Activated T-helper 2 cell treated with anti-CD3 and anti-CD28 coated beads, Interferon-gamma antibody, Interleukin-2, Interleukin-4, amounts not matched to agents 10 μg/mL and 5 μg/mL and 100 μg/mL, durations not matched to agents 14 hours and 24 hours and 36 hours (primary cell): ENCODE data around the gene TAS2R39. TPM values are rescaled to one million over a fixed set of nuclear protein-coding genes. Genes with fewer than 3 reads are reported as not detected.
"Not testable (repeated sequence)": the region's sequence is repeated elsewhere in the genome, so short reads cannot be mapped to it uniquely, and the experiment has no call there.

ENCODE experiments used
- DNase-seq: peaks from one replicate; pipeline ENCODE4 v3.0.0; 2021; ENCODE audit warnings: low spot score
- H3K27ac Mint-ChIP-seq: one replicate; pipeline ENCODE4 v1.8.0; 2021; ENCODE audit warnings: mixed read lengths
- H3K27me3 Mint-ChIP-seq: one replicate; pipeline ENCODE4 v1.8.0; 2021; ENCODE audit warnings: low read depth, mixed read lengths
- H3K36me3 Mint-ChIP-seq: one replicate; pipeline ENCODE4 v1.8.0; 2021; ENCODE audit warnings: low read depth, mixed read lengths
- H3K4me1 Mint-ChIP-seq: one replicate; pipeline ENCODE4 v1.8.0; 2021; ENCODE audit warnings: low read depth, mixed read lengths
- H3K4me3 Mint-ChIP-seq: one replicate; pipeline ENCODE4 v1.8.0; 2021; ENCODE audit warnings: low read depth, mild to moderate bottlenecking, moderate library complexity, mixed read lengths
- H3K9me3 Mint-ChIP-seq: one replicate; pipeline ENCODE4 v1.8.0; 2021; ENCODE audit warnings: mixed read lengths
- intact Hi-C: fragments of 100-400 bp; cut with micrococcal nuclease; formaldehyde crosslinking; loops from one replicate; pipeline ENCODE4 v1.15.1; 2023
- total RNA-seq: library from RNA; stranded (reverse); gene quantifications from 2 replicates; pipeline ENCODE4 v1.2.3, GENCODE V29; 2022

Gene TAS2R39
- total RNA-seq, 1 donor from 2014 or later = not detected

GRCh38 chr7:143193880-143194279 lies 10.7 kb downstream of the TAS2R39 start:
- Mint-ChIP-seq H3K9me3 (no peaks in the 10 kb centered on the region), H3K27me3 (peaks cover 6% of the 10 kb centered on the region), H3K4me3 (no peak overlapping the region), H3K36me3 (no peaks in the 10 kb centered on the region), H3K27ac (no peak overlapping the region), H3K4me1 (no peaks in the 10 kb centered on the region)
- no peak for DNase-seq
- intact Hi-C loops = no loop called here

- Mint-ChIP-seq H3K4me3 (no peak overlapping the region), H3K27me3 (peaks cover 21% of the 10 kb centered on the region), H3K4me1 (no peaks in the 10 kb centered on the region), H3K27ac (no peak overlapping the region), H3K9me3 (no peaks in the 10 kb centered on the region), H3K36me3 (no peaks in the 10 kb centered on the region)
- intact Hi-C loops = no loop called here
- no peak for DNase-seq
Observed at GRCh38 chr7:143199040-143199439, 15.8 kb downstream of the TAS2R39 start.

- H3K27me3 Mint-ChIP-seq = peaks cover 31% of the 10 kb centered on the region
Observed at GRCh38 chr7:143202161-143202560, 18.9 kb downstream of the TAS2R39 start.

GRCh38 chr7:143203386-143203785 lies 20.2 kb downstream of the TAS2R39 start:
- Mint-ChIP-seq H3K27ac (no peak overlapping the region), H3K27me3 (peaks cover 27% of the 10 kb centered on the region)

More at GRCh38 chr7:143202161-143202560, 18.9 kb downstream of the TAS2R39 start:
- no peak for DNase-seq
- H3K36me3 Mint-ChIP-seq = no peaks in the 10 kb centered on the region
- intact Hi-C loops = no loop called here
- H3K9me3 Mint-ChIP-seq = no peaks in the 10 kb centered on the region
- H3K4me3 Mint-ChIP-seq = no peak overlapping the region
- H3K4me1 Mint-ChIP-seq = peaks cover 9% of the 10 kb centered on the region
- H3K27ac Mint-ChIP-seq = no peak overlapping the region

GRCh38 chr7:143205560-143206293 lies 22.5 kb downstream of the TAS2R39 start:
- no peak for DNase-seq
- Mint-ChIP-seq H3K4me3 (no peak overlapping the region), H3K9me3 (no peaks in the 10 kb centered on the region), H3K36me3 (no peaks in the 10 kb centered on the region), H3K27me3 (peaks cover 24% of the 10 kb centered on the region), H3K4me1 (peaks cover 9% of the 10 kb centered on the region), H3K27ac (no peak overlapping the region)
- intact Hi-C loops = no loop called here

More at GRCh38 chr7:143203386-143203785, 20.2 kb downstream of the TAS2R39 start:
- DNase-seq = no peak
- intact Hi-C loops = no loop called here
- Mint-ChIP-seq H3K4me3 (no peak overlapping the region), H3K9me3 (no peaks in the 10 kb centered on the region), H3K36me3 (no peaks in the 10 kb centered on the region), H3K4me1 (peaks cover 9% of the 10 kb centered on the region)

- no peak for DNase-seq
- Mint-ChIP-seq H3K9me3 (no peaks in the 10 kb centered on the region), H3K27me3 (peaks cover 10% of the 10 kb centered on the region), H3K4me1 (peaks cover 8% of the 10 kb centered on the region), H3K4me3 (no peak overlapping the region), H3K36me3 (no peaks in the 10 kb centered on the region), H3K27ac (no peak overlapping the region)
- intact Hi-C loops = loop anchor here (10.0 kb wide), 1 partner anchor 796 kb away; no protein-coding TSS in a partner anchor
Observed at GRCh38 chr7:143210541-143210940, 27.3 kb downstream of the TAS2R39 start.

- not testable (repeated sequence) for H3K27me3 Mint-ChIP-seq, DNase-seq, H3K4me1 Mint-ChIP-seq, H3K27ac Mint-ChIP-seq, H3K4me3 Mint-ChIP-seq, H3K36me3 Mint-ChIP-seq, H3K9me3 Mint-ChIP-seq
- intact Hi-C loops = loop anchor here (10.0 kb wide), 1 partner anchor 799 kb away; no protein-coding TSS in a partner anchor
Observed at GRCh38 chr7:143213478-143213877, 30.3 kb downstream of the TAS2R39 start.

- Mint-ChIP-seq H3K27me3 (peaks cover 8% of the 10 kb centered on the region), H3K36me3 (no peaks in the 10 kb centered on the region), H3K27ac (no peak overlapping the region), H3K4me3 (no peak overlapping the region), H3K9me3 (no peaks in the 10 kb centered on the region), H3K4me1 (no peaks in the 10 kb centered on the region)
- DNase-seq = peak; percentile 48
- intact Hi-C loops = loop anchor here (1.0 to 10.0 kb wide), 2 partner anchors 207 to 800 kb away; no protein-coding TSS in a partner anchor
Observed at GRCh38 chr7:143214789-143215679, 31.8 kb downstream of the TAS2R39 start.

- H3K9me3 Mint-ChIP-seq = no peaks in the 10 kb centered on the region
Observed at GRCh38 chr7:143216151-143216550, 32.9 kb downstream of the TAS2R39 start.

GRCh38 chr7:143216686-143217085 lies 33.5 kb downstream of the TAS2R39 start:
- no peaks in the 10 kb centered on the region for H3K4me1 Mint-ChIP-seq
- H3K9me3 Mint-ChIP-seq = no peaks in the 10 kb centered on the region
- DNase-seq = no peak
- H3K27me3 Mint-ChIP-seq = peaks cover 13% of the 10 kb centered on the region
- H3K27ac Mint-ChIP-seq = no peak overlapping the region
- intact Hi-C loops = loop anchor here (10.0 kb wide), 1 partner anchor 802 kb away; no protein-coding TSS in a partner anchor
- no peaks in the 10 kb centered on the region for H3K36me3 Mint-ChIP-seq
- no peak overlapping the region for H3K4me3 Mint-ChIP-seq

More at GRCh38 chr7:143216151-143216550, 32.9 kb downstream of the TAS2R39 start:
- H3K36me3 Mint-ChIP-seq = no peaks in the 10 kb centered on the region
- no peak overlapping the region for H3K4me3 Mint-ChIP-seq
- peaks cover 8% of the 10 kb centered on the region for H3K27me3 Mint-ChIP-seq
- intact Hi-C loops = loop anchor here (10.0 kb wide), 1 partner anchor 801 kb away; no protein-coding TSS in a partner anchor
- DNase-seq = no peak
- no peak overlapping the region for H3K27ac Mint-ChIP-seq
- no peaks in the 10 kb centered on the region for H3K4me1 Mint-ChIP-seq

GRCh38 chr7:143217806-143218205 lies 34.6 kb downstream of the TAS2R39 start:
- intact Hi-C loops = loop anchor here (10.0 kb wide), 1 partner anchor 803 kb away; no protein-coding TSS in a partner anchor
- H3K4me1 Mint-ChIP-seq = no peaks in the 10 kb centered on the region
- peaks cover 22% of the 10 kb centered on the region for H3K27me3 Mint-ChIP-seq
- H3K9me3 Mint-ChIP-seq = no peaks in the 10 kb centered on the region
- H3K4me3 Mint-ChIP-seq = no peak overlapping the region
- DNase-seq = no peak
- H3K36me3 Mint-ChIP-seq = no peaks in the 10 kb centered on the region
- no peak overlapping the region for H3K27ac Mint-ChIP-seq

- intact Hi-C loops = no loop called here
- H3K4me3 Mint-ChIP-seq = no peak overlapping the region
- H3K27me3 Mint-ChIP-seq = peaks cover 38% of the 10 kb centered on the region
- H3K9me3 Mint-ChIP-seq = no peaks in the 10 kb centered on the region
- H3K4me1 Mint-ChIP-seq = no peaks in the 10 kb centered on the region
- DNase-seq = no peak
- no peak overlapping the region for H3K27ac Mint-ChIP-seq
- H3K36me3 Mint-ChIP-seq = no peaks in the 10 kb centered on the region
Observed at GRCh38 chr7:143221286-143221685, 38.1 kb downstream of the TAS2R39 start.
